ENCODE results near the gene FAM163B. TPM values are rescaled to one million over a fixed set of nuclear protein-coding genes. Genes with fewer than 3 reads are reported as not detected.
"Not testable (repeated sequence)": the region's sequence is repeated elsewhere in the genome, so short reads cannot be mapped to it uniquely, and the experiment has no call there.

FAM163B gene
- total and polyA plus RNA-seq, 9 of the 15 experiments (the other 6 are each of a cell fraction or from before 2014, with no cell fraction given): not detected

- no peak for TF ChIP-seq IFI16 (CRISPR knock-in tag; IDR thresholded peaks at IDR 0.05)
- TF ChIP-seq TAL1 (IDR thresholded peaks at IDR 0.05): no peak
- TF ChIP-seq HDAC2 (IDR thresholded peaks at IDR 0.05): no peak
- no peak for TF ChIP-seq IRF9 (tag; IDR thresholded peaks at IDR 0.05)
- TF ChIP-seq KAT2B (IDR thresholded peaks at IDR 0.05; ENCODE audit: low read depth, low read length): no peak
- TF ChIP-seq NR3C1 (CRISPR knock-in tag; IDR thresholded peaks at IDR 0.05): no peak
- TF ChIP-seq SMARCB1 (IDR thresholded peaks at IDR 0.05; ENCODE audit: insufficient read length, low read depth): no peak
- no peak for TF ChIP-seq HBP1 (CRISPR knock-in tag; IDR thresholded peaks at IDR 0.05)
Measured at GRCh38 chr9:133564451-133565116, 44.6 kb downstream of the FAM163B start (continued).

- BruUV-seq (replicated peaks); H3K36me3 ChIP-seq (ENCODE audit: control insufficient read depth, insufficient read depth, low read length); H3K4me2 ChIP-seq (ENCODE audit: insufficient read depth, low read length); H3K9me1 ChIP-seq (ENCODE audit: control insufficient read depth, insufficient read depth, low read length); H3K27ac ChIP-seq (ENCODE audit: extremely low read depth, low read depth, low read length); intact Hi-C loops (cut with micrococcal nuclease); POLR2A ChIA-PET; H3K9ac ChIP-seq (ENCODE audit: insufficient read depth in 1 of 2, low read depth in 2 of 2, low read length in 2 of 2); H2AFZ ChIP-seq (ENCODE audit: low read depth, low read length); FAIRE-seq; H3K9me3 ChIP-seq (replicated peaks; ENCODE audit: control insufficient read depth, insufficient read depth, low read depth, low read length); H4K20me1 ChIP-seq (replicated peaks; ENCODE audit: control insufficient read depth, insufficient read depth, low read length); H3K79me2 ChIP-seq (ENCODE audit: control insufficient read depth, insufficient read depth, low read length); H3K4me3 ChIP-seq; ATAC-seq; CTCF ChIA-PET (ENCODE audit: low intra/inter-chr PET ratio); in situ Hi-C loops (cut with MboI); DNase-seq (ENCODE audit: extremely low read depth in 1 of 4, low spot score in 3 of 4): not testable (repeated sequence)
- Histone ChIP-seq H3K4me1 (replicated peaks in 1 of 2; ENCODE audit: control insufficient read depth in 2 of 2, insufficient read depth in 2 of 2, low read length in 2 of 2) (peaks cover 0 to 16% of the 10 kb centered on the region in 2 experiments; a peak in 4 of 5 replicates), H3K27me3 (ENCODE audit: control insufficient read depth in 2 of 2, insufficient read depth in 2 of 2, low read length in 2 of 2) (peaks cover 9 to 40% of the 10 kb centered on the region in 2 experiments; a peak in 4 of 5 replicates)
Measured at GRCh38 chr9:133563814-133564213, 45.4 kb downstream of the FAM163B start.

All from K562 (cell line).